ENCODE results near the gene ABR. TPM values are rescaled to one million over a fixed set of nuclear protein-coding genes. Genes with fewer than 3 reads are reported as not detected.

Gene ABR
- polyA plus RNA-seq, 10 donors, result 28.5 to 42.7 (median 34.2) TPM

GRCh38 chr17:1034652-1035210, 145.1 kb downstream of the ABR start:
- no peak for DNase-seq

GRCh38 chr17:1033503-1033902, 146.3 kb downstream of the ABR start:
- DNase-seq, result no peak

GRCh38 chr17:1032391-1032790, 147.4 kb downstream of the ABR start:
- no peak for DNase-seq

GRCh38 chr17:1031711-1032110, 148.1 kb downstream of the ABR start:
- peak in 2 of 3 donors; percentile 82 to 89 for DNase-seq

GRCh38 chr17:1030684-1031532, 148.9 kb downstream of the ABR start:
- DNase-seq, result peak in 2 of 3 donors; percentile 55 to 71

- DNase-seq, result peak in 1 of 3 donors; percentile 48
Measured at GRCh38 chr17:1029922-1030644, 149.7 kb downstream of the ABR start.

GRCh38 chr17:1029196-1029921, 150.4 kb downstream of the ABR start:
- no peak for DNase-seq

GRCh38 chr17:1027044-1027443, 152.7 kb downstream of the ABR start:
- no peak for DNase-seq

GRCh38 chr17:1026599-1026975, 153.2 kb downstream of the ABR start:
- DNase-seq, result no peak

GRCh38 chr17:1025733-1026598, 153.8 kb downstream of the ABR start:
- DNase-seq, result no peak

GRCh38 chr17:1024076-1024475, 155.7 kb downstream of the ABR start:
- DNase-seq, result no peak

- peak in 1 of 3 donors; percentile 66 for DNase-seq
Measured at GRCh38 chr17:1022278-1023024, 157.3 kb downstream of the ABR start.

- no peak for DNase-seq
Measured at GRCh38 chr17:1021147-1021546, 158.6 kb downstream of the ABR start.

- DNase-seq, result no peak
Measured at GRCh38 chr17:1019451-1019850, 160.3 kb downstream of the ABR start.

GRCh38 chr17:1018547-1018946, 161.2 kb downstream of the ABR start:
- no peak for DNase-seq

GRCh38 chr17:1013729-1014090, 166.1 kb downstream of the ABR start:
- DNase-seq, result no peak

- no peak for DNase-seq
Measured at GRCh38 chr17:1012823-1013728, 166.7 kb downstream of the ABR start.

- no peak for DNase-seq
Measured at GRCh38 chr17:1011760-1012735, 167.7 kb downstream of the ABR start.
